ENCODE data around the gene LORICRIN. TPM values are rescaled to one million over a fixed set of nuclear protein-coding genes. Genes with fewer than 3 reads are reported as not detected.

Gene LORICRIN
- total and polyA plus RNA-seq, 4 donors, result not detected

DNA sequence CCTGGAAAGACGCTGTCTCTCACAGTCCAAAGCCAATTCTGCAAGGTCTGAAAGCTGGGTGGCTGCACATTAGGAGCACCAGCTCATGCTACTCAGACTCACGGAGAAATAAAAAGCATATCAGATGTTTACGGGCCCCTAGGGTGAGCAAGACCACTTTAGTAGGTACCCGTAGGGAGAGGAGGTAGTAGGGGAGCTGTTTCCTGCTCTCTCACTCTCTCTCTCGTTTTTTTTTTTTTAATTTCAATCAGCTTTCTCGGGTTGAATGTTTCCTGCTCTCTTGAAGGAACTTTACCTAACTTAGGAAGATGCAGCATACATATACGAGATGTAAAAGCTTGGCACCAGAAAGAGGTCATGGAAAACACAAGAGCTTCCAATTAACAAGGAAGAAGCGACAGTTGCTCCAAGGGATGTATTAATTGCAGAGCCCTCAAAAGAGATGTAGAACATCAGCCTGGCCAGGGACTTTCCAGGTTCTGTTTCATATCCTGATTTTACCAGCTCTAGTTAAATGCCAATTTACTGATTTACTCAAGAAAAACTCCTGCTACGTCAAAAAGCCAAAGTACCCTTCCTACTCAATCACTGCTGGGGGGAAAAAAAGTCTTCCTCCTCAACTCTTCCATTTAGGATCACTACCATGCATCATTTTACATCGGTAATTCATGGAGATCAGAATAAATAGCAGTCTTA is 3.1 kb downstream of the LORICRIN start (continued):
- TF ChIP-seq GABPA (IDR thresholded peaks at IDR 0.05 in 1 of 2, conservative IDR thresholded peaks at IDR 0.05 in 1 of 2), result no peak
- no peak for TF ChIP-seq SP1 (IDR thresholded peaks at IDR 0.05)
- TF ChIP-seq RXRA (IDR thresholded peaks at IDR 0.05), result no peak
- TF ChIP-seq, protein P1, sequence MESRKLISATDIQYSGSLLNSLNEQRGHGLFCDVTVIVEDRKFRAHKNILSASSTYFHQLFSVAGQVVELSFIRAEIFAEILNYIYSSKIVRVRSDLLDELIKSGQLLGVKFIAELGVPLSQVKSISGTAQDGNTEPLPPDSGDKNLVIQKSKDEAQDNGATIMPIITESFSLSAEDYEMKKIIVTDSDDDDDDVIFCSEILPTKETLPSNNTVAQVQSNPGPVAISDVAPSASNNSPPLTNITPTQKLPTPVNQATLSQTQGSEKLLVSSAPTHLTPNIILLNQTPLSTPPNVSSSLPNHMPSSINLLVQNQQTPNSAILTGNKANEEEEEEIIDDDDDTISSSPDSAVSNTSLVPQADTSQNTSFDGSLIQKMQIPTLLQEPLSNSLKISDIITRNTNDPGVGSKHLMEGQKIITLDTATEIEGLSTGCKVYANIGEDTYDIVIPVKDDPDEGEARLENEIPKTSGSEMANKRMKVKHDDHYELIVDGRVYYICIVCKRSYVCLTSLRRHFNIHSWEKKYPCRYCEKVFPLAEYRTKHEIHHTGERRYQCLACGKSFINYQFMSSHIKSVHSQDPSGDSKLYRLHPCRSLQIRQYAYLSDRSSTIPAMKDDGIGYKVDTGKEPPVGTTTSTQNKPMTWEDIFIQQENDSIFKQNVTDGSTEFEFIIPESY (IDR thresholded peaks at IDR 0.05), result no peak
- TF ChIP-seq HNF4G (IDR thresholded peaks at IDR 0.05), result no peak
- TF ChIP-seq NR2F2 (IDR thresholded peaks at IDR 0.05), result no peak

DNA sequence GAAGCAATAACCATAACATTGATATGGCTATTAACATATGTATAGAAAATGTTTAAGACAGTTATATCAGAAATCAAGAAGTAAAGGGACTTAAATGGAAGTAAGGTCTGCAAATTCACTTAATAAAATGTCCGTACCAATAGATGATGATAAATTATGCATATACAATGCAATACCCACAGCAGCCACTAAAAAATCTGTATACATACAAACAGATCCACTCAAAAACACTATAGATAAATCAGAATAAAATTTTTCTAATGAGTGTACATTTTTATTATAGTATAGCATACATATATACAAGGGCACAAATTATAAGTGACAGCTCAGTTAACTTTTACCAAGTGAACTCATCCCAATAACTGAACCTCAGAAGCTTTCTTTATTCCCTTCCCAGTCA is 6.0 kb downstream of the LORICRIN start:
- Histone ChIP-seq H3K4me1 (ENCODE audit: control insufficient read depth in 4 of 4, insufficient read depth in 4 of 4, low read length in 3 of 4) (peaks cover 5 to 10% (median 7%) of the 10 kb centered on the region in 4 donors), H3K27me3 (ENCODE audit: control insufficient read depth in 4 of 4, insufficient read depth in 4 of 4, low read length in 3 of 4) (peaks cover 4 to 18% (median 8%) of the 10 kb centered on the region in 4 donors), H3K36me3 (ENCODE audit: control insufficient read depth in 4 of 4, insufficient read depth in 3 of 4, low read depth in 1 of 4, low read length in 3 of 4) (no peaks in the 10 kb centered on the region), H3K4me3 (ENCODE audit: low read depth in 1 of 3, low read length in 3 of 3) (no peak overlapping the region), H3K27ac (ENCODE audit: low read depth in 1 of 2, low read length in 2 of 2) (no peak overlapping the region), H3K9me3 (ENCODE audit: control insufficient read depth in 4 of 4, low read length in 3 of 4) (no peaks in the 10 kb centered on the region), H3K9ac (ENCODE audit: low read depth in 1 of 2, low read length in 2 of 2) (no peak overlapping the region)
- no peak for DNase-seq (ENCODE audit: low spot score)
- WGBS, result 86% methylated on average over 1 of the region's 1 CpG
- TF ChIP-seq, protein P2, sequence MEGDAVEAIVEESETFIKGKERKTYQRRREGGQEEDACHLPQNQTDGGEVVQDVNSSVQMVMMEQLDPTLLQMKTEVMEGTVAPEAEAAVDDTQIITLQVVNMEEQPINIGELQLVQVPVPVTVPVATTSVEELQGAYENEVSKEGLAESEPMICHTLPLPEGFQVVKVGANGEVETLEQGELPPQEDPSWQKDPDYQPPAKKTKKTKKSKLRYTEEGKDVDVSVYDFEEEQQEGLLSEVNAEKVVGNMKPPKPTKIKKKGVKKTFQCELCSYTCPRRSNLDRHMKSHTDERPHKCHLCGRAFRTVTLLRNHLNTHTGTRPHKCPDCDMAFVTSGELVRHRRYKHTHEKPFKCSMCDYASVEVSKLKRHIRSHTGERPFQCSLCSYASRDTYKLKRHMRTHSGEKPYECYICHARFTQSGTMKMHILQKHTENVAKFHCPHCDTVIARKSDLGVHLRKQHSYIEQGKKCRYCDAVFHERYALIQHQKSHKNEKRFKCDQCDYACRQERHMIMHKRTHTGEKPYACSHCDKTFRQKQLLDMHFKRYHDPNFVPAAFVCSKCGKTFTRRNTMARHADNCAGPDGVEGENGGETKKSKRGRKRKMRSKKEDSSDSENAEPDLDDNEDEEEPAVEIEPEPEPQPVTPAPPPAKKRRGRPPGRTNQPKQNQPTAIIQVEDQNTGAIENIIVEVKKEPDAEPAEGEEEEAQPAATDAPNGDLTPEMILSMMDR (IDR thresholded peaks at IDR 0.05; ENCODE audit: low read depth, low read length, missing input control), result no peak
- TF ChIP-seq EGR1 (IDR thresholded peaks at IDR 0.05; ENCODE audit: low read depth in 2 of 2), result no peak
- no peak for TF ChIP-seq HNF4G (IDR thresholded peaks at IDR 0.05)
- TF ChIP-seq, protein P3, sequence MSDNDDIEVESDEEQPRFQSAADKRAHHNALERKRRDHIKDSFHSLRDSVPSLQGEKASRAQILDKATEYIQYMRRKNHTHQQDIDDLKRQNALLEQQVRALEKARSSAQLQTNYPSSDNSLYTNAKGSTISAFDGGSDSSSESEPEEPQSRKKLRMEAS (IDR thresholded peaks at IDR 0.05), result no peak
- TF ChIP-seq HNF4A (conservative IDR thresholded peaks at IDR 0.05), result no peak
- TF ChIP-seq RXRA (IDR thresholded peaks at IDR 0.05), result no peak
- TF ChIP-seq TAF1 (conservative IDR thresholded peaks at IDR 0.05), result no peak
- no peak for TF ChIP-seq RAD21 (IDR thresholded peaks at IDR 0.05)
- TF ChIP-seq, protein P1 (IDR thresholded peaks at IDR 0.05), result no peak
- TF ChIP-seq GABPA (IDR thresholded peaks at IDR 0.05 in 1 of 2, conservative IDR thresholded peaks at IDR 0.05 in 1 of 2), result no peak
- TF ChIP-seq YY1 (IDR thresholded peaks at IDR 0.05), result no peak
- no peak for TF ChIP-seq JUND (IDR thresholded peaks at IDR 0.05)
- TF ChIP-seq FOXA1 (IDR thresholded peaks at IDR 0.05), result no peak
- TF ChIP-seq, protein P4, sequence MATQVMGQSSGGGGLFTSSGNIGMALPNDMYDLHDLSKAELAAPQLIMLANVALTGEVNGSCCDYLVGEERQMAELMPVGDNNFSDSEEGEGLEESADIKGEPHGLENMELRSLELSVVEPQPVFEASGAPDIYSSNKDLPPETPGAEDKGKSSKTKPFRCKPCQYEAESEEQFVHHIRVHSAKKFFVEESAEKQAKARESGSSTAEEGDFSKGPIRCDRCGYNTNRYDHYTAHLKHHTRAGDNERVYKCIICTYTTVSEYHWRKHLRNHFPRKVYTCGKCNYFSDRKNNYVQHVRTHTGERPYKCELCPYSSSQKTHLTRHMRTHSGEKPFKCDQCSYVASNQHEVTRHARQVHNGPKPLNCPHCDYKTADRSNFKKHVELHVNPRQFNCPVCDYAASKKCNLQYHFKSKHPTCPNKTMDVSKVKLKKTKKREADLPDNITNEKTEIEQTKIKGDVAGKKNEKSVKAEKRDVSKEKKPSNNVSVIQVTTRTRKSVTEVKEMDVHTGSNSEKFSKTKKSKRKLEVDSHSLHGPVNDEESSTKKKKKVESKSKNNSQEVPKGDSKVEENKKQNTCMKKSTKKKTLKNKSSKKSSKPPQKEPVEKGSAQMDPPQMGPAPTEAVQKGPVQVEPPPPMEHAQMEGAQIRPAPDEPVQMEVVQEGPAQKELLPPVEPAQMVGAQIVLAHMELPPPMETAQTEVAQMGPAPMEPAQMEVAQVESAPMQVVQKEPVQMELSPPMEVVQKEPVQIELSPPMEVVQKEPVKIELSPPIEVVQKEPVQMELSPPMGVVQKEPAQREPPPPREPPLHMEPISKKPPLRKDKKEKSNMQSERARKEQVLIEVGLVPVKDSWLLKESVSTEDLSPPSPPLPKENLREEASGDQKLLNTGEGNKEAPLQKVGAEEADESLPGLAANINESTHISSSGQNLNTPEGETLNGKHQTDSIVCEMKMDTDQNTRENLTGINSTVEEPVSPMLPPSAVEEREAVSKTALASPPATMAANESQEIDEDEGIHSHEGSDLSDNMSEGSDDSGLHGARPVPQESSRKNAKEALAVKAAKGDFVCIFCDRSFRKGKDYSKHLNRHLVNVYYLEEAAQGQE (IDR thresholded peaks at IDR 0.05), result no peak
